ENCODE measurements around the gene GNG10. TPM values are rescaled to one million over a fixed set of nuclear protein-coding genes. Genes with fewer than 3 reads are reported as not detected.
A peak's percentile ranks its signal among the peaks of the same experiment; 100 is the strongest.

GNG10 gene
- total and polyA plus RNA-seq, 9 of the 15 experiments (the other 6 are each of a cell fraction or from before 2014, with no cell fraction given), result 13.1 to 37.8 (median 28.4) TPM

GRCh38 chr9:111679199-111679598 is 17.8 kb downstream of the GNG10 start (continued):
- TF ChIP-seq ZNF398 (CRISPR knock-in tag; IDR thresholded peaks at IDR 0.05) (no peak), E4F1 (CRISPR knock-in tag; IDR thresholded peaks at IDR 0.05; ENCODE audit: borderline replicate concordance) (no peak), KLF13 (tag; IDR thresholded peaks at IDR 0.05; ENCODE audit: borderline replicate concordance, low read depth) (no peak), TEAD4 (IDR thresholded peaks at IDR 0.05; ENCODE audit: low read length) (peak; percentile 67), TEAD4 (CRISPR knock-in tag; IDR thresholded peaks at IDR 0.05; ENCODE audit: borderline replicate concordance) (no peak), NR0B1 (IDR thresholded peaks at IDR 0.05; ENCODE audit: partially characterized antibody) (no peak), CTBP1 (IDR thresholded peaks at IDR 0.05; ENCODE audit: borderline replicate concordance) (no peak), NFIC (IDR thresholded peaks at IDR 0.05) (peak; percentile 25; the same call in 1 of the 2 replicates), ZNF431 (CRISPR knock-in tag; IDR thresholded peaks at IDR 0.05) (no peak), MLX (CRISPR knock-in tag; conservative IDR thresholded peaks at IDR 0.05) (no peak), SNRNP70 (optimal IDR thresholded peaks at IDR 0.05; ENCODE audit: low read depth, low read length) (no peak), ZNF354B (CRISPR knock-in tag; IDR thresholded peaks at IDR 0.05) (no peak), ZNF143 (CRISPR knock-in tag; IDR thresholded peaks at IDR 0.05) (no peak), KDM1A (IDR thresholded peaks at IDR 0.05) (peak; percentile 59 to 66), HOXB6 (CRISPR knock-in tag; IDR thresholded peaks at IDR 0.05; ENCODE audit: borderline replicate concordance) (no peak), ARID1B (IDR thresholded peaks at IDR 0.05) (peak; percentile 72), ID3 (CRISPR knock-in tag; IDR thresholded peaks at IDR 0.05) (no peak), ID3 (tag; IDR thresholded peaks at IDR 0.05) (no peak), TRIM24 (IDR thresholded peaks at IDR 0.05) (peak in 1 of 2 experiments; percentile 49; a peak in 1 of 4 replicates), MTA2 (IDR thresholded peaks at IDR 0.05; ENCODE audit: low read depth) (peak; percentile 42), CBFA2T3 (IDR thresholded peaks at IDR 0.05) (peak; percentile 86), ZNF316 (IDR thresholded peaks at IDR 0.05) (no peak), TAL1 (IDR thresholded peaks at IDR 0.05) (peak; percentile 70), ZNF561 (CRISPR knock-in tag; conservative IDR thresholded peaks at IDR 0.05) (no peak)

Measured in K562 (cell line).